IMR-90 (cell line): ENCODE measurements around the gene ZFX. TPM values are rescaled to one million over a fixed set of nuclear protein-coding genes. Genes with fewer than 3 reads are reported as not detected.

Source experiments
- ATAC-seq: fragments of 200-7000 bp; cut with Tn5 transposase; 2 replicates; pipeline ENCODE4 v1.9.1; 2020; ENCODE audit warnings: low read depth, mild to moderate bottlenecking, moderate library complexity
- BruUV-seq: library from RNA; stranded (reverse); fragments of 400-500 nt; replicated peaks from 2 replicates; lab custom pipeline; 2021; lab: Mats Ljungman, UMichigan
- CTCF ChIA-PET: fragments of 300-600 bp; formaldehyde crosslinking; extraction: SDS; loops from one replicate; lab custom pipeline; 2021; ENCODE audit warnings: antibody characterized with exemption; lab: Yijun Ruan, JAX
- POLR2A ChIA-PET: fragments of 300-600 bp; sonication (Branson Sonifier 250); formaldehyde crosslinking; loops from one replicate; lab custom pipeline; 2022; ENCODE audit warnings: antibody characterized with exemption; ENCODE audit not compliant: unreplicated experiment; lab: Charles Lee
- DNase-seq: peaks from one replicate; pipeline ENCODE4 v3.0.0; 2013
- H2AFZ ChIP-seq: replicated peaks from 2 replicates; pipeline ENCODE3; 2013; ENCODE audit warnings: low read length, mild to moderate bottlenecking; ENCODE audit not compliant: poor library complexity
- H2AK5ac ChIP-seq: 2 replicates; pipeline ENCODE4 v1.6.1; 2013; ENCODE audit warnings: low read depth, low read length, inconsistent platforms
- H2AK9ac ChIP-seq: replicated peaks from 2 replicates; pipeline ENCODE3; 2013; ENCODE audit warnings: mild to moderate bottlenecking, low read depth, low read length, moderate library complexity; ENCODE audit not compliant: poor library complexity
- H2BK120ac ChIP-seq: 2 replicates; pipeline ENCODE4 v1.6.1; 2013; ENCODE audit warnings: low read depth, low read length, inconsistent platforms
- H2BK15ac ChIP-seq: 3 replicates; pipeline ENCODE4 v1.6.1; 2013; ENCODE audit warnings: low read depth, low read length, inconsistent platforms
- H2BK20ac ChIP-seq: 2 replicates; pipeline ENCODE4 v1.6.1; 2013; ENCODE audit warnings: low read depth, mild to moderate bottlenecking, inconsistent platforms, low read length, moderate library complexity
- H2BK5ac ChIP-seq: 2 replicates; pipeline ENCODE4 v1.6.1; 2013; ENCODE audit warnings: mild to moderate bottlenecking, low read depth, low read length, inconsistent platforms; ENCODE audit not compliant: poor library complexity, severe bottlenecking
- H3K14ac ChIP-seq: replicated peaks from 2 replicates; pipeline ENCODE4 v1.6.1; 2013; ENCODE audit warnings: low read depth, low read length, inconsistent platforms
- H3K18ac ChIP-seq: 2 replicates; pipeline ENCODE4 v1.6.1; 2013; ENCODE audit warnings: low read depth, low read length, control low read depth
- H3K23ac ChIP-seq: 2 replicates; pipeline ENCODE4 v1.6.1; 2013; ENCODE audit warnings: low read depth, low read length, inconsistent platforms
- H3K27ac ChIP-seq: 2 replicates; pipeline ENCODE4 v1.5.1; 2013; ENCODE audit warnings: mild to moderate bottlenecking, control low read depth, low read length; ENCODE audit not compliant: insufficient read depth
- H3K27me3 ChIP-seq: 2 replicates; pipeline ENCODE4 v1.6.1; 2013; ENCODE audit warnings: low read length; ENCODE audit not compliant: control insufficient read depth, insufficient read depth
- H3K36me3 ChIP-seq: 2 replicates; pipeline ENCODE4 v1.6.1; 2013; ENCODE audit warnings: low read length, mixed read lengths; ENCODE audit not compliant: control insufficient read depth, insufficient read depth
- H3K4ac ChIP-seq: 2 replicates; pipeline ENCODE4 v1.6.1; 2013; ENCODE audit warnings: low read depth, low read length, inconsistent platforms
- H3K4me1 ChIP-seq: 2 replicates; pipeline ENCODE4 v1.6.1; 2013; ENCODE audit warnings: low read length, mixed read lengths; ENCODE audit not compliant: control insufficient read depth, insufficient read depth
- H3K4me2 ChIP-seq: 2 replicates; pipeline ENCODE4 v1.6.1; 2013; ENCODE audit warnings: low read depth, mild to moderate bottlenecking, control low read depth, low read length, moderate library complexity
- H3K4me3 ChIP-seq: 2 replicates; pipeline ENCODE4 v1.5.1; 2013; ENCODE audit warnings: low read depth, mild to moderate bottlenecking, control low read depth, low read length, moderate library complexity; ENCODE audit not compliant: insufficient read depth
- H3K56ac ChIP-seq: 2 replicates; pipeline ENCODE4 v1.6.1; 2013; ENCODE audit warnings: low read length, inconsistent platforms; ENCODE audit not compliant: insufficient read depth; ENCODE audit errors: extremely low read depth
- H3K79me1 ChIP-seq, 2 experiments: 2 replicates each; pipeline ENCODE4 v1.6.1; 2013; ENCODE audit warnings: low read length in 2 of 2, inconsistent platforms in 1 of 2, low read depth in 1 of 2
- H3K9ac ChIP-seq: 2 replicates; pipeline ENCODE4 v1.6.1; 2013; ENCODE audit warnings: low read depth, low read length, control low read depth
- H3K9me1 ChIP-seq: 2 replicates; pipeline ENCODE4 v1.6.1; 2013; ENCODE audit warnings: low read length, inconsistent platforms; ENCODE audit not compliant: insufficient read depth
- H3K9me3 ChIP-seq: 2 replicates; pipeline ENCODE4 v1.6.1; 2013; ENCODE audit warnings: low read length; ENCODE audit not compliant: control insufficient read depth, insufficient read depth
- H4K20me1 ChIP-seq: 2 replicates; pipeline ENCODE4 v1.6.1; 2013; ENCODE audit warnings: low read length, inconsistent platforms; ENCODE audit not compliant: insufficient read depth
- H4K5ac ChIP-seq: 2 replicates; pipeline ENCODE4 v1.6.1; 2013; ENCODE audit warnings: mild to moderate bottlenecking, low read depth, low read length, control low read depth
- H4K8ac ChIP-seq, 2 experiments: 2 replicates each; pipeline ENCODE4 v1.6.1; 2013; ENCODE audit warnings: low read depth in 2 of 2, low read length in 2 of 2, control low read depth in 1 of 2, inconsistent platforms in 1 of 2
- H4K91ac ChIP-seq: 2 replicates; pipeline ENCODE4 v1.6.1; 2013; ENCODE audit warnings: low read depth, low read length, inconsistent platforms; ENCODE audit not compliant: insufficient read depth
- BHLHE40 ChIP-seq: fragments of 150-350 bp; IDR thresholded peaks from 2 replicates; pipeline ENCODE4 v1.6.1; 2016; ENCODE audit warnings: mild to moderate bottlenecking, low read depth, low read length
- FOS ChIP-seq: fragments of 150-350 bp; IDR thresholded peaks from 2 replicates; pipeline ENCODE4 v1.6.1; 2016; ENCODE audit warnings: low read depth, low read length
- MAZ ChIP-seq: IDR thresholded peaks from 2 replicates; pipeline ENCODE4 v1.6.1; 2012; ENCODE audit warnings: low read depth, mild to moderate bottlenecking, low read length, improper control_type of control experiment, moderate library complexity, borderline replicate concordance
- MXI1 ChIP-seq: IDR thresholded peaks from 2 replicates; pipeline ENCODE4 v1.6.1; 2012; ENCODE audit warnings: low read depth, mild to moderate bottlenecking, low read length, moderate library complexity, borderline replicate concordance
- WGBS, 2 experiments: methylation state at CpG; one replicate each; pipeline versions ENCODE4 v1.1.5 to v1.1.7; 2013; ENCODE audit warnings: missing lambda C conversion rate in 2 of 2; ENCODE audit not compliant: insufficient read length in 1 of 2; ENCODE audit errors: extremely low coverage in 2 of 2; 5-methylcytosine and 5-hydroxymethylcytosine counted together
- dilution Hi-C: fragments of 300-500 bp; cut with HindIII; formaldehyde crosslinking; loops from one replicate; pipeline ENCODE4 v1.14.3; 2018; ENCODE audit warnings: low sequenced_read_pairs; ENCODE audit not compliant: unreplicated experiment
- in situ Hi-C: fragments of 300-500 bp; cut with MboI; formaldehyde crosslinking; loops from 3 replicates; pipeline ENCODE4 v1.14.3; 2019; ENCODE audit warnings: low sequenced_read_pairs, inconsistent platforms, mixed read lengths
- intact Hi-C: fragments of 100-400 bp; cut with micrococcal nuclease; formaldehyde crosslinking; loops from 2 replicates; pipeline ENCODE4 v1.10.0; 2022
- polyA plus RNA-seq, 3 experiments: library from polyadenylated mRNA; depleted of rRNA; stranded (reverse); fragments of >200 nt; gene quantifications; 2 replicates each; pipeline ENCODE4 v1.2.3, GENCODE V29; 2012; ENCODE audit warnings: low replicate concordance in 1 of 3
- total RNA-seq: library from RNA; depleted of rRNA; stranded (reverse); fragments of >200 nt; gene quantifications from 2 replicates; pipeline ENCODE4 v1.2.3, GENCODE V29; 2012
- TF ChIP-seq, protein P1 (sequence below): conservative IDR thresholded peaks from 2 replicates; pipeline ENCODE4 v1.5.1; 2012; ENCODE audit warnings: mild to moderate bottlenecking, low read depth, low read length, improper control_type of control experiment
- TF ChIP-seq, protein P2 (sequence below): fragments of 150-350 bp; IDR thresholded peaks from 2 replicates; pipeline ENCODE4 v1.6.1; 2017; ENCODE audit warnings: mild to moderate bottlenecking, antibody characterized with exemption, low read length, low read depth

ZFX gene
- total and polyA plus RNA-seq, 2 of the 4 experiments (the other 2 are of a cell fraction): 16.0 to 99.3 TPM

DNA sequence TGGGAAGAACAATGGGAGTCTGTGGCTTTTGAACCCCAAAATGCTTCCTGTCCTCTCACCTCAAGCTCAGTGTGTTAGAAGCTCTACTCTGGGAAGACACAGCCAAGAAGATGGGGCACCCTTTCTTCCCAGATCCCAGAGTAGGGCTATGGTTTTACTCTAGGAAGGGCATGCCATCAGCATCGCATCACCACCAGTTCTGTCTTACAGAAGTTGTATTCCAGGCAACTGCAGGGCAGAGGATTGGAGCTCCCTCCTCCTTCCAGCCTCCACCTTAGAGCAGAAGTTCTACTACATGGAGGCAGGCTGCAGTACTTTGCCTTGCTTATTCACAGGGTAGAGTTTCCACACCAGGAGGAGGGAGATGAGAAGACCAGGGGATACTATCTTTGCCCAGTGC, 18.1 kb upstream of the ZFX start:
- H3K56ac ChIP-seq: no peak overlapping the region
- no peak overlapping the region for H3K18ac ChIP-seq
- H3K4ac ChIP-seq: no peak overlapping the region
- H2AK5ac ChIP-seq: no peak overlapping the region
- no peak overlapping the region for H4K91ac ChIP-seq
- CTCF ChIA-PET: no interaction called here
- peaks cover 11% of the 10 kb centered on the region for H3K27me3 ChIP-seq
- H4K5ac ChIP-seq: no peak overlapping the region
- H3K36me3 ChIP-seq: no peaks in the 10 kb centered on the region
- intact Hi-C loops (no loop called here), dilution Hi-C loops (no loop called here), in situ Hi-C loops (no loop called here)
- H4K20me1 ChIP-seq: no peaks in the 10 kb centered on the region
- H2AK9ac ChIP-seq: peak overlapping the region; percentile 28
- H3K79me1 ChIP-seq: no peaks in the 10 kb centered on the region
- no peaks in the 10 kb centered on the region for H3K9me3 ChIP-seq
- no TSS peak for BruUV-seq
- DNase-seq (peak; percentile 22), ATAC-seq (no peak)
- POLR2A ChIA-PET: no interaction called here
- no peak overlapping the region for H2BK15ac ChIP-seq
- H3K4me3 ChIP-seq: no peak overlapping the region
- H2BK120ac ChIP-seq: no peak overlapping the region
- no peak overlapping the region for H2BK20ac ChIP-seq
- no peak overlapping the region for H3K4me2 ChIP-seq
- no peak overlapping the region for H3K14ac ChIP-seq
- H2AFZ ChIP-seq: peak overlapping the region; percentile 67
- peaks cover 4% of the 10 kb centered on the region; the same call in 1 of the 2 replicates for H3K9me1 ChIP-seq
- H3K4me1 ChIP-seq: no peaks in the 10 kb centered on the region
- no CpG with 5 or more reads among the region's 1 CpG for WGBS, 2 experiments
- H3K9ac ChIP-seq: no peak overlapping the region
- H3K27ac ChIP-seq: no peak overlapping the region
- H2BK5ac ChIP-seq: no peak overlapping the region
- TF ChIP-seq BHLHE40 (no peak), FOS (no peak), MAZ (no peak), MXI1 (no peak)
- TF ChIP-seq, protein P1, sequence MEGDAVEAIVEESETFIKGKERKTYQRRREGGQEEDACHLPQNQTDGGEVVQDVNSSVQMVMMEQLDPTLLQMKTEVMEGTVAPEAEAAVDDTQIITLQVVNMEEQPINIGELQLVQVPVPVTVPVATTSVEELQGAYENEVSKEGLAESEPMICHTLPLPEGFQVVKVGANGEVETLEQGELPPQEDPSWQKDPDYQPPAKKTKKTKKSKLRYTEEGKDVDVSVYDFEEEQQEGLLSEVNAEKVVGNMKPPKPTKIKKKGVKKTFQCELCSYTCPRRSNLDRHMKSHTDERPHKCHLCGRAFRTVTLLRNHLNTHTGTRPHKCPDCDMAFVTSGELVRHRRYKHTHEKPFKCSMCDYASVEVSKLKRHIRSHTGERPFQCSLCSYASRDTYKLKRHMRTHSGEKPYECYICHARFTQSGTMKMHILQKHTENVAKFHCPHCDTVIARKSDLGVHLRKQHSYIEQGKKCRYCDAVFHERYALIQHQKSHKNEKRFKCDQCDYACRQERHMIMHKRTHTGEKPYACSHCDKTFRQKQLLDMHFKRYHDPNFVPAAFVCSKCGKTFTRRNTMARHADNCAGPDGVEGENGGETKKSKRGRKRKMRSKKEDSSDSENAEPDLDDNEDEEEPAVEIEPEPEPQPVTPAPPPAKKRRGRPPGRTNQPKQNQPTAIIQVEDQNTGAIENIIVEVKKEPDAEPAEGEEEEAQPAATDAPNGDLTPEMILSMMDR: no peak
- TF ChIP-seq, protein P2, sequence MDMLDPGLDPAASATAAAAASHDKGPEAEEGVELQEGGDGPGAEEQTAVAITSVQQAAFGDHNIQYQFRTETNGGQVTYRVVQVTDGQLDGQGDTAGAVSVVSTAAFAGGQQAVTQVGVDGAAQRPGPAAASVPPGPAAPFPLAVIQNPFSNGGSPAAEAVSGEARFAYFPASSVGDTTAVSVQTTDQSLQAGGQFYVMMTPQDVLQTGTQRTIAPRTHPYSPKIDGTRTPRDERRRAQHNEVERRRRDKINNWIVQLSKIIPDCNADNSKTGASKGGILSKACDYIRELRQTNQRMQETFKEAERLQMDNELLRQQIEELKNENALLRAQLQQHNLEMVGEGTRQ: no peak
- H3K23ac ChIP-seq: no peak overlapping the region
- no peak overlapping the region for H4K8ac ChIP-seq
